Activated naive CD4-positive, alpha-beta T cell treated with anti-CD3 and anti-CD28 coated beads, Interleukin-2, amount 50 U/mL, for 72 hours (primary cell): ENCODE measurements around the gene PSMC1. TPM values are rescaled to one million over a fixed set of nuclear protein-coding genes. Genes with fewer than 3 reads are reported as not detected.

Experiments used
- ATAC-seq, 2 donors: fragments of 150-1000 bp; cut with Tn5 transposase; 2 replicates each; pipeline ENCODE4 v1.10.0; 2021; ENCODE audit warnings: mild to moderate bottlenecking in 2 of 2, moderate library complexity in 2 of 2
- DNase-seq, 2 donors: peaks; one replicate each; pipeline ENCODE4 v3.0.0; 2021 to 2022; ENCODE audit warnings: low spot score in 2 of 2
- H3K27ac Mint-ChIP-seq, 2 donors: one replicate each; pipeline ENCODE4 v1.8.0; 2022; ENCODE audit warnings: mild to moderate bottlenecking in 2 of 2, mixed read lengths in 2 of 2
- H3K36me3 Mint-ChIP-seq, 2 donors: one replicate each; pipeline ENCODE4 v1.8.0; 2022; ENCODE audit warnings: mixed read lengths in 2 of 2
- H3K9me3 Mint-ChIP-seq, 2 donors: one replicate each; pipeline ENCODE4 v1.8.0; 2022; ENCODE audit warnings: mixed read lengths in 2 of 2
- total RNA-seq, 2 donors: library from RNA; stranded (reverse); gene quantifications; one replicate each; pipeline ENCODE4 v1.2.3, GENCODE V29; 2022

PSMC1 gene
- total RNA-seq, 2 donors from 2014 or later: 90.2 to 146 TPM

DNA sequence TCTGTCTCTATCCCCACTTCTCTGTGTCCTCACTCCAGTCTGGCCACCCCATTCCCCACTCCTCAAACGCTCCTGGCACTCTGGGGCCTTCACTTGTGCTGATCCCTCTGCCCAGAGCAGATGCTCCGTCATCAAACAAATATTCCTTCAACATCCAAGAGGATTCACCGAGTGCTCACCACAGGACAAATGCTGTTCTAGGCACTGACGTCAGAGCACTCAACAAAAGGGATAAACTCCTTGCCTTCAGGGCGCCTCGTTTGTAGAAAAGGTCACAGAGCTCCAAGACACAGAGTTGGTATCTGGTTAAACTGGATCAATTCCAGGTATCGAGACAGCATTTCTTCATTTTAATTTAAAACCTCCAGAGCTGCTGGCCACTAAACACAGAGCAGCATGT lies 35.3 kb downstream of the PSMC1 start:
- peak overlapping the region in 1 of 2 donors; percentile 79 for H3K27ac Mint-ChIP-seq
- DNase-seq: no peak
- H3K9me3 Mint-ChIP-seq: no peaks in the 10 kb centered on the region
- no peaks in the 10 kb centered on the region for H3K36me3 Mint-ChIP-seq
- no peak for ATAC-seq

DNA sequence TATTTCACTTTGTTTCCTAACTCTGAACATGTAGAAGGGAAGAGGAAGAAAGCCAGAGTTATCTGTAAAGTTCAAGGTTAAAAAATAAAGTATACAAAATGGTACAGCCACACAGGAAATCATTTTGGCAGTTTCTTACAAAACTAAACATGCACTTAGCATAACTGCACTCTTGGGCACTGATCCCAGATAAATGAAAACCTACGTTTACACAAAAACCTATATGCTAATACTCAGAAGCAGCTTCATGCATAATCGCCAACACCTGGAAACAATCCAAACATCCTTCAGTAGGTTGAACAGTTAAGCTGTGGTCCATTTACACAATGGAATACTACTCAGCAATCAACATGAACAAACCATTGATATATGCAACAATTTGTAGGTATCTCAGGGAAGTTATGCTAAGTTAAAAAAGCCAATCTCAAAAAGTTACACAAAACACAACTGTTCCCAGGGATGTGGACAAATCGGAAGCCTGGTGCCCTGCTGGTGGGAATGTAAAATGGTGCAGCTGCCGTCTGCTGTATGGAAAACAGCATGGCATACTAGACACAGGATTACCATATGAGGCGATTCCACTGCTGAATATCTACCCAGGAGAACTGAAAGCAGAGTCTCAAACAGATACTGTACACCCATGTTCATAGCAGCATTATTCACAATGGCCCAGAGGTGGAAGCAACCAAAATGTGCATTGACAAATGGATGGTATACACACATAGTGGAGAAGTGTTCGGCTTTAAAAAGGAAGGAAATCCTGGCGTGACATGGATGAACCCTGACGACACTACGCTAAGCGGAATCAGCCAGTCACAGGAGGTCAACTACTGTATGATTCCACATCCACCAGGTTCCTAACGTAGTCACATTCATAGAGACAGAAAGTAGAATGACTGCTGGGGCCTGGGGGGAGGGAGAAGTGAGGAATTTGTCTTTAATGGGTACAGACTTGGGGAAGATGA lies 37.7 kb downstream of the PSMC1 start:
- H3K9me3 Mint-ChIP-seq: no peaks in the 10 kb centered on the region
- ATAC-seq: no peak
- no peaks in the 10 kb centered on the region for H3K36me3 Mint-ChIP-seq

DNA sequence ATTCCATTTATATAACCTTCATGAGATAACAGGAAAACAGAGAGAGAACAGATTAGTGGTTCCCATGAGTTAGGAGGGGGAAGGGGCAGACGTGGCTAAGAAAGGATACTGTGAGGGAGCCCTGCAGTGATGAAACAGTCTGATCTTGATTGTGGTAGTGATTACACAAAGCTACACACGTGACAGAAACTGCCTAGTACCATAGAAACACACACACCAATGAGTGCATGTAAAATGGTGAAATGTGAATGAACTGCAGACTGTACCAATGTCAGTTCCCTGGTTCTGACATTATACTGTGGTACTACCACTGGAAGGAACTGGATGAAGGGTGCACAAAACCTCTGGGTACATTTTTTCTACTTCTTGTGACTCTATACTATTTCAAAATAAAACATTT lies 38.5 kb downstream of the PSMC1 start:
- Mint-ChIP-seq H3K9me3 (no peaks in the 10 kb centered on the region), H3K36me3 (no peaks in the 10 kb centered on the region), H3K27ac (no peak overlapping the region)
- DNase-seq (no peak), ATAC-seq (peak in 1 of 2 donors; percentile 24)

More for the DNA sequence above, 37.7 kb downstream of the PSMC1 start:
- no peak for DNase-seq
- H3K27ac Mint-ChIP-seq: no peak overlapping the region

DNA sequence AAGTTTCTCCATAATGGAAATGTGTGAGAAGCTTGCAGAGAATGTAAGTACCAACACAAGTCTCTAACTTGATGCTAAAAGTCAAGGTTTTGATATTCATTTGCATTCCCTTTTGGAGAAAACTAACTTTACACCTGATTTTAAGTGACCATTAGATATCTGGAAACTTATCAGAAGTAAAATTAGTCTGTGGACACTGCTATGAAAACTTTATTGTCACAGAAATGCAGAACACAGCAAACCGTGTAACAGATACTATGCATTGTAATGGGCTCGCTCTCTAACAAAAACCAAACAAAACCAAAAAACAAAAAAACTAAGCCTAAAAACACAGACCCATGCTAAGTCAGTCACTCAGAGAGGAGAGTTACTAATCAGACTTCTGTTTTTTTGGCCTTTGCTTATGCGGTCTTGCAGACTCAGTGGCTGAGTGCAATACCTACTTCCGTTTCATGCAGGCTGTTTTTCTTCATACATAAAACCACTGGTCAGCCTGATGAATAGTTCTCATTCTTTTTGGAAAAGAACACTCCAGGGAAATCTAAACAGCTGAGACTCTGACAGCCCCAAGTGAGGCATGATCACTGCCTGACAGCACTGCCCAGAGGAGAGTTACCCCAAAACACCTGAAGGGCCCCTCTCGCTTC lies 39.6 kb downstream of the PSMC1 start:
- ATAC-seq (no peak), DNase-seq (no peak)
- Mint-ChIP-seq H3K9me3 (no peaks in the 10 kb centered on the region), H3K36me3 (peaks cover 0 to 6% of the 10 kb centered on the region in 2 donors), H3K27ac (no peak overlapping the region)

DNA sequence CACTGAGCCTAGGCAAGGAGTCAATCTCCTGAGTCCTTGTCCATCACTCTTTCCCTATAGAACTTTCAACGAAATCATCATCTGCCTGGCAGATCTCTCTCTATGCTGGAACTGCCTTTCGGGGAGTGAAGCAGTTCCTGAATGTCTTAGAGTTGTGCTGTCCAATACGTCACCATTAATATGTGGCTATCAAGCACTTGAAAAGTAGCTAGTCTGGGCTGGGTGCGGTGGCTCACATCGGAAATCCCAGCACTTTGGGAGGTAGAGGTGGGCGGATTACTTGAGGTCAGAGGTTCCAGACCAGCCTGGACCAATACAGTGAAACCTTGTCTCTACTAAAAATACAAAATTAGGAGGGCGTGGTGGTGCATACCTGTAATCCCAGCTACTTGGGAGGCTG lies 40.3 kb downstream of the PSMC1 start:
- Mint-ChIP-seq H3K27ac (no peak overlapping the region), H3K9me3 (no peaks in the 10 kb centered on the region), H3K36me3 (peaks cover 0 to 6% of the 10 kb centered on the region in 2 donors)
- ATAC-seq (no peak), DNase-seq (no peak)

DNA sequence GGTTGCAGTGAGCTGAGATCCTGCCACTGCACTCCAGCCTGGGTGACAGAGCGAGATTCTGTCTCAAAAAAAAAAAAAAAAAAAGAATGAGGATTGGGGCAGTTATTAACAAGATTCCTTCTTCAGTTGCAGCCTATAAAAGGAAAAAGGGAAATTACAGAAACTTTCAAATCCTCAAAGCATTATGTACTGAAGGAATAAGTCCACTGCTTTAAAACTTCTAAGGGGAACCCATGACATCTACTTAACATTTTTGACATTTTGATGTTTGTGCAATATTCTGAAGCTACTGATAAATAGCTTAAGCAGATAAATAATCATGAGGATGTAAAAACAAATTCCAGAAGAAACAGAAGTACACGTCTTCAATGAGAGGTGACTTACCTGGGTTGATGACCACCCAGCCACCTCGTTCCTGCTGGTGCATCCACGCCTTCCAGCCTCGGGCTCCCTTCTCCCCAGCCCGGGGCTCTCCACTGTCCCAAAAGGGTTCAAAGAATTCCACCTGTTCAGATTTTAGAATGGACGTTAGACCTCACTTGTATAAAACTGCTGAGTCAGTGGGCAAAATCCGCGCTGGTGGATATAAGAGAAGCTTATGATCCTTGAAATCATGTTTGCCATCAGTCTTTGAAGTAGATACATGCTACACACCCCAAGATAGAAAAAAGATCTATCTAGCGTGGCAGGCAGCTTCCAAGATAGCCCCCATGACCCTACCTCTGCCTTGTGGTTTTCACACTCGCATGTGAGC lies 41.7 kb downstream of the PSMC1 start:
- Mint-ChIP-seq H3K27ac (no peak overlapping the region), H3K36me3 (peaks cover 0 to 6% of the 10 kb centered on the region in 2 donors), H3K9me3 (no peaks in the 10 kb centered on the region)
- DNase-seq (no peak), ATAC-seq (no peak)

DNA sequence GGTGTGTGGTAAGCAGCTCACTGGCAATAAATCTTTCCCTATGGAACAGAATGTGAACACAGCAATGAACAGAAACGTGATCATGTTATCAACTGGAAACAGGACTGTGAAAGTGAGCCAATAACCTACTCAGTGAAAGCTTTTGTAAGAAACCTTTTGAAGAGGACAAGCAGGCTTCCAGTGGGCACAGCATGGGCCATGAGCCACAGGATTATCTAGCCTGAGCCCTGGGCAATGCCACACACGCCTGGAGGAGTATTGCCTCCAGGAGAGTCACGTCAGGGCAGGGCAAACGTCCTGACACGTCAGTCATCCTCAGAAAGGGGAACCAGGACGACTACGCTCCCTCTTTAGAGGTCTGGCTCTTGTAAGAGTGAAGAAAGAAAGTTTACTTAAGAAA lies 43.1 kb downstream of the PSMC1 start:
- Mint-ChIP-seq H3K9me3 (no peaks in the 10 kb centered on the region), H3K27ac (no peak overlapping the region), H3K36me3 (peaks cover 5 to 6% of the 10 kb centered on the region in 2 donors)
- no peak for DNase-seq
- no peak for ATAC-seq

DNA sequence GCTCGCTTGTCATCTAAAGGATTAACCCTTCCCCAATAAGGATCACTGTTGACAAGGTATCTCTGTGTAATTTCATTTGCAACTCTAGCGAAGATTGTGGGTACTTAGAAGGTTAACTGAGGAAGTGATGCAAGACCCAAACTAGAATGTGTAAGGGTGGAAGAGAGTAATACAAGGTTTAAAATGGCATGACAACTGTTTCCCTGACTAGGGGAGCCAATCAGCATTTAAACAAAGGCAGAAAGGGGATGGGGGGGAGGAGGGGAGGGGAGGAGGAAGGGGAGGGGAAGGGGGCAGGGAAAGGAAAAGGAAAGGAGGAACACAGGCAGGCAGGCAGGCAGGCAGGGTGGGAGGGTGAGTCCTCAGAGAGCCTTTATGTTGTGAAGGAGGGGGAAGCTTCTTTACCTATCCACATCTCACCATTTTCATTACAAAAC lies 44.3 kb downstream of the PSMC1 start:
- Mint-ChIP-seq H3K9me3 (no peaks in the 10 kb centered on the region), H3K36me3 (peaks cover 5 to 6% of the 10 kb centered on the region in 2 donors)

DNA sequence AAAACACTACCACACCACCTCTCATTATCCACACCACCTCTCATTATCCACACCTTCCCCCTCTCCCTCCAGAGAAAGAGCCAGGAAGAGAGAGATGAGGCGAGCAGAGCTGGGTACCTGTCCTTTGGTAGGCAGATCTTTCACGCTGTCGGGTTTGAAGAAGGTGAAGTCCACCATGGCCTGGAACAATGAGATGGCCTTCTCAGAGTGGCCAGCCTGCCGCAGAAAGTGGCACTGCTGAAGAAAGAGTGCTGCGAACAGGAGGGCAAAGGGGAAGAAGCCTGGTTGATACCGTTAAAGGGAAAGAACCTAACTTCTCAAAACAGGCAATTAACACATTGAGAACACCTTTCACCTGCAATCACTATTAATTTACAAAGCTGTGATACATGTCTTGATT lies 44.8 kb downstream of the PSMC1 start:
- DNase-seq (no peak), ATAC-seq (peak in 1 of 2 donors; percentile 43)
- peak overlapping the region in 1 of 2 donors; percentile 70 for H3K27ac Mint-ChIP-seq
- peaks cover 5 to 6% of the 10 kb centered on the region in 2 donors for H3K36me3 Mint-ChIP-seq
- H3K9me3 Mint-ChIP-seq: no peaks in the 10 kb centered on the region

More for the DNA sequence above, 44.3 kb downstream of the PSMC1 start:
- no peak for DNase-seq
- peak; percentile 44 to 60 for ATAC-seq
- peak overlapping the region; percentile 70 to 81 for H3K27ac Mint-ChIP-seq

DNA sequence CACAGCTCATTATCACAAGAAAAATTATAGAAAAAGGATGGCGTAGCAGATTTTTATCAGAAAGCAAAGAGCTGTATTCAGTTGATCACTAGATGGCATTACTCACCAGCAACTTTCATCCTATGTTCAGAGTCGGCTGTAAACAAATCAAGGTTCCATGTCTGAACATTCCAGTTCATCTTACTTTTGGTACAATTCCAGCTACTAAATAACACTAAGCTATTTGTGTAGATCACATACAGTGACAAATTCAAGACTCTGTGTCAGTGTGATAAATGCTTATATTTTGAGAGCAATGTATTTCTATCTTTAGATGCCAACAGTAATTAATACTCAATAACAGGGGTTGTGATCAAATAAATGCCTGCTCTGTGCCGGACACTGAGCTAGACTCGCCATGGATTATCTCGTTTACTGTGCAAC lies 45.3 kb downstream of the PSMC1 start:
- H3K27ac Mint-ChIP-seq: no peak overlapping the region
- DNase-seq (no peak), ATAC-seq (no peak)
- no peaks in the 10 kb centered on the region for H3K9me3 Mint-ChIP-seq
- H3K36me3 Mint-ChIP-seq: peaks cover 5 to 6% of the 10 kb centered on the region in 2 donors

DNA sequence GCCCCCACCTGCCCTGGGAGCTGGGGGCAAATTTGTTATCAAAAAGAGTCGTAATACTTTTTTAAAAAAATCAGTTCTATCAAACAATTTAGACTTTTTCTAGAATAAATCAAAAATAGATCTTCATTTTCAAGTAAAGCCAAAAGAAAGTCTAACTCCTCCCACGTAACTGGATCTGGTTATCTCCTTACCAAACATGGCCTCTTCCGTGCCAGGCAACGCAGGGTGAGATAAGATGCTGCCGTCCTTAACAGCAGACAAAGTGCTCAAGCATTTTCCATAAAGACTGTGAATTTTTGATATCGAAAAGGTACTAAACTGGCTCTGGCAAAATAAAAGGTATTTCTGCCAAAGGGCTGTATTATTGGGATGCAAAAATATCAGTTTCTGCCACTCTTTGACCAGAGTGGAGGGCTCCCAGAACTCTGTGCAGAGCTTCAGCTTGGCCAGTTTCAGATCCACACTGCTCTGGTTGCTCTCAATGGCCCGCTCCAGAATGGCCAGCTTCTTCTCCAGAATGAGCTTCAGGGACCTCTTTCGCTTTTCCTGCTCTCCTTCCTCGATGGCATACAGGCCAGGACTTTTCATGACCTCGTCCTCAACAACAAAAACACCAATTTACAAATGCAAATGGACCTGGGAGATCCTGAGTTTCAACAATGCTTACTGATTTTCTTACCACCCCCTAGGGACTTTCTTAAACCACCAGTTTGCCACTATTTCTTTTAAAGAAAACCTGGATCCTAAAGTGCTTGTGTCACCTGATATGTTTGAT lies 46.4 kb downstream of the PSMC1 start:
- ATAC-seq: no peak
- Mint-ChIP-seq H3K9me3 (no peaks in the 10 kb centered on the region), H3K27ac (peak overlapping the region in 1 of 2 donors; percentile 30), H3K36me3 (peaks cover 5 to 6% of the 10 kb centered on the region in 2 donors)
- no peak for DNase-seq

DNA sequence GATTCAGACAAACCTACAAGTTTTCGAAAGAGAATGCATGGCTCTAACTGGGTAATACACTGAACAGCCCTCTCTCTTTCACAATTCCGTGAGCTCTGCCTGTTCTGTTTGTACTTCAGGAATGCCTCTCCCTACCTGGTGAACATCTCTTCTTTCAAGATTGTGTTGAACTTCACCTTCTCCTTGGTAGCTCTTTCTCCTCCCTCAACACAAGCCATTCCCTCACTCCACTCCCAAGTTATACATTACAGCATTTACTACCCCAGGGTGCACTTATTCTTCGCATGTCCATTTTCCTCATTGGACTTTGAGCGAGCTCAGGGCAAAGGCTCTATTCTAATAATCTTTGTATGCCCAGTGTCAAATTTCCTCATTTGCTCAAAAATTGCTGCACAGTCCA lies 47.1 kb downstream of the PSMC1 start:
- no peak for ATAC-seq
- peaks cover 5 to 6% of the 10 kb centered on the region in 2 donors for H3K36me3 Mint-ChIP-seq

DNA sequence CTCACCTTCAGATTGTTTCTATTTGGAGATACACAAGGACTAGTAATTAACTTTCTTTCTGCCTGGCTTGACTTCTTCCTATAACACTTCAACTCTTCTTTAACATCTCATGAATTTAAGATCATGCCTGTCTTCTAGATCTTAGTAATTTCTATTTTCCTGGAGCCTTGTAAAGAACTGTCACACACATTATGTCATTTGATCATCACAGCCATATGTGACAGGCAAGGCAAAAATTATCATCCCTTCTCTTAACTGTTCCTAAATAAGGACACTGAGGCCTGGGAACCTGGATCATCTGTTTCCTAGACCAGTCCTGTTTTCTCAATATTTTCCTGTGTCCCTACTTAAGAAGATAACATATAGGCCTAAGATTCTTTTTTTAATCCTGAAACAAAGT lies 48.1 kb downstream of the PSMC1 start:
- no peak for DNase-seq
- peaks cover 6% of the 10 kb centered on the region in 2 donors for H3K36me3 Mint-ChIP-seq
- H3K27ac Mint-ChIP-seq: no peak overlapping the region
- ATAC-seq: no peak
- H3K9me3 Mint-ChIP-seq: no peaks in the 10 kb centered on the region

More for the DNA sequence above, 47.1 kb downstream of the PSMC1 start:
- DNase-seq: no peak
- no peak overlapping the region for H3K27ac Mint-ChIP-seq
- no peaks in the 10 kb centered on the region for H3K9me3 Mint-ChIP-seq

DNA sequence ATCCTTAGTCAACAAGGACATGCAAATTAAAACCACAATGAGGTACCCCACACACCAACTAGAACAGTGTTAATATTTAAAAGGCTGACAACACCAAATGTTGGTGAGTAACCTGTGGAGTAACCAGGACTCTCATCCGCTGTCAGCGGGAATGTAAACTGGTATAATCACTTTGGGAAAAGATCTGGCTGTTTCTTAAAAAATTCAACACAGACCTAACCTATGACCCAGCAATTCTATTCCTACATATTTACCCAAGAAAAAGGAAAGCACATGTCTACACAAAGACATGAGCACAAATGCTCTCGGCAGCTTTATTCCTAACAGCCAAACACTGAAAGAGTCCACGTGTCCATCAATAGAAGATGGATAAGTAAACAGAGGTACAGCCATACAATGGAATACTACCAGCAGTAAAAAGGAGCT lies 48.8 kb downstream of the PSMC1 start:
- H3K36me3 Mint-ChIP-seq: peaks cover 6 to 12% of the 10 kb centered on the region in 2 donors

DNA sequence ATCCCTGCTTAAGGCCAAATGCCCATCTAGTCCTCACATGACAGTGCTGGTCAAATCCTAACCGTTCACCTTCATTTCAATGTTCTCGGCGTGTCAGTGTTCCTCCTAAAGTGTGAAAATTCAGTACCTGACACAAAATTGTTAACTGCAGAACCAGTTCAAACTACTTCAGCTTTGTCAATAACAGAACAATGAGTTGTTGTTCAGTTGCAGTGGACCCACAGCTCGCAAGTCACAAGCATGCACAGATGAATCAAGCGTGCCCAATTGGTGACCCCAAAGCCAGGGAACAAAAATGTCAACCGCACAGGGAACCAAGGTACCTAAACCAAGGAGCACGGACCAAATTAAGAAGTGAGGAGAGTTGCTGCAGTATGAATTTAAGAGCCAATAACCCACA lies 52.2 kb downstream of the PSMC1 start:
- DNase-seq: no peak
- Mint-ChIP-seq H3K36me3 (peaks cover 15 to 16% of the 10 kb centered on the region in 2 donors), H3K9me3 (no peaks in the 10 kb centered on the region), H3K27ac (no peak overlapping the region)
- ATAC-seq: no peak

More for the DNA sequence above, 48.8 kb downstream of the PSMC1 start:
- no peaks in the 10 kb centered on the region for H3K9me3 Mint-ChIP-seq
- H3K27ac Mint-ChIP-seq: no peak overlapping the region
- no peak for ATAC-seq
- no peak for DNase-seq

DNA sequence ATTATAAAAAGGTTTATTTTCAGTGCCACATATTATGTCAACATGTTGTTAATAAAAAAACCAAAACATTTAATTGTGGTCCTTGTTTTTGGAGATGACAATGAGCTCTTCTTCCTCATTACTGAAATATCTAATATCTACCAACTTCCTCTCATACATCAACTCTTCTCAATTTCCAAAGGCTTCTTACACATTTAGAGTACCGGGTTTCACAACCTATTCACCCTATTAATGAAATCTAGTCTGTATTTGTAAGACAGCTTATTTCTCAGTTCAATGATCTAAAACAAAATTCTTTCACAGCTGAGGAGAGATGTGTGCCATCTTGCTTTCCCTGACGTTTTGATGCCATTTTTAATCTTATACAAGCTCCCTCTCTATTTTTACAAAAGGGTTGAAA lies 60.9 kb downstream of the PSMC1 start:
- DNase-seq: no peak
- Mint-ChIP-seq H3K27ac (no peak overlapping the region), H3K36me3 (peaks cover 6 to 13% of the 10 kb centered on the region in 2 donors), H3K9me3 (peaks cover 0 to 5% of the 10 kb centered on the region in 2 donors)
- no peak for ATAC-seq
